Measurements from ENCODE around the gene MRFAP1L1.
A peak's percentile ranks its signal among the peaks of the same experiment; 100 is the strongest.
"Not testable (repeated sequence)": the region's sequence is repeated elsewhere in the genome, so short reads cannot be mapped to it uniquely, and the experiment has no call there.

MRFAP1L1 gene

GRCh38 chr4:6709230-6710114, at the start of gene MRFAP1L1:
Gene MRFAP1L1, minus strand, starts transcription at chr4:6709865. Its CDS starts 236 bp downstream, at chr4:6709629.
- DNase-seq: peak; percentile 77 to 93

GRCh38 chr4:6758728-6759127, 49.1 kb upstream of the MRFAP1L1 start:
- no peak for DNase-seq

- not testable (repeated sequence) for DNase-seq
Measured at GRCh38 chr4:6756345-6756744, 46.7 kb upstream of the MRFAP1L1 start.

GRCh38 chr4:6755088-6755753, 45.6 kb upstream of the MRFAP1L1 start:
- DNase-seq: no peak

DNA sequence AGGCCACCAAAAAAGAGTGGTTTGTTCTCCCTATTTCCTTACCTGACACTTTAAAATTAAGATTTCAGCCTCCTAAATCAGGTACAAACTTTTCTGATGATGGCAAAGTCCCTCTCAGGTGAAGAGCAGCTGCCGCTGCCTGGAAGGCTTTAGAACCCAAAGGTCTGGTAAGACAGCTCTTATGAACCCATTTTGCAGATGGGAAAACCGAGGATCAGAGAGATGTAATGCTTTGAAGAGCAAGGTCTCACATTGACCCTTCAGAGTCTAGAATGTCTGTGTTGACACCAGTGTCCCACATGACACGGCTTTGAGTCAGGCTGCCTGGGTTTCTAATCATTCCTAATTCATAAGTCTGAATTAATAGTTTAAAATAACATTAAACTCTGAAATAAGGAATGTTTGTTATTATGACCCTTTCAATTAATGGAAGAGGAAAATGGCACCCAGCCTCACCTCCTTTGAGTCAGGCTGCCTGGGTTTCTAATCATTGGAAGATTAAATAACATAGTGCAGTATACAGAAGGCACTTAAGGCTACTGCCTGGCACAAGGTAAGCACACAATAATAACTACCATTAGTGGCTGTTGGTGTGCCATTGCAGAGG, 44.9 kb upstream of the MRFAP1L1 start:
- no peak for DNase-seq

DNA sequence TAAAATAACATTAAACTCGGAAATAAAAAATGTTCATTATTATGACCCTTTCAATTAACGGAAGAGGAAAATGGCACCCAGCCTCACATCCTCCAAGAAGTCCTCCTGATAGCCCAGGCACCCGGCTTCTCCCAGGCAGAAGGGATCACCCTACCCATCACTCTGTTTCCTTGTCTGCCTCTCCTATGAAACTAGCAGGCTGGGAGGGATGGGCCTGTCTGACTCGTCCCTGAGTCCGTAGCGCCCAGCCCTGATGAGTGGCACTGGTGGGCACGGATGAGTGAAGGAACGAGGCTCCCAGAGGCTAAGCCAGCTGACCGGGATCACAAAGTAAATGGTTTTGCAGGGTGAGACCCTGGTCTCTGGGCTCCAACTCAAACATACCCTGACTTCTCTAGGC, 44.2 kb upstream of the MRFAP1L1 start:
- DNase-seq: no peak

DNA sequence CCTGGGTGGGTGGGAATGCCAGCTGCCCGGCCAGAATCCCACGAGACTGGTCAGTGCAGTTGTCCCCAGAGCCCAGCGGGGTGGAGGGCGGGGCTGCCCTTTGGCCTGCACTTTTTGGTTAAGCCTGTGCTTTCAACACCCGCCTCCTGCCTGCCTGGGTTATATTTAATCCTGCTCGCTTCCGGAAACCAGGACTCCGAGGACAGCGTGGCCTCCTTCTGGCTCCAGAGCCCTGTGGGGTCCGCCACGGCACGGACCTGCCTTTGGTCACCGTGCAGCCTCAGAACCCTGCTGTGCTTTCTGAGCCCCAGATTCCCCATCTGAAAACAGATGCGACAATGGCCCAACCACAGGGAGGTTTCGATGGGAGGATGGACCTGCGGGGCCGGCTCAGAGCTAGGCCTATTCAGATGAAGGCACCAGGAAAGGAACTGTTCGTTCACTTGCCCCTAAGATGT, 43.5 kb upstream of the MRFAP1L1 start:
- no peak for DNase-seq

- no peak for DNase-seq
Measured at GRCh38 chr4:6752486-6752829, 42.8 kb upstream of the MRFAP1L1 start.

- no peak for DNase-seq
Measured at GRCh38 chr4:6751611-6752485, 42.2 kb upstream of the MRFAP1L1 start.

- no peak for DNase-seq
Measured at GRCh38 chr4:6750286-6751221, 40.9 kb upstream of the MRFAP1L1 start.

DNA sequence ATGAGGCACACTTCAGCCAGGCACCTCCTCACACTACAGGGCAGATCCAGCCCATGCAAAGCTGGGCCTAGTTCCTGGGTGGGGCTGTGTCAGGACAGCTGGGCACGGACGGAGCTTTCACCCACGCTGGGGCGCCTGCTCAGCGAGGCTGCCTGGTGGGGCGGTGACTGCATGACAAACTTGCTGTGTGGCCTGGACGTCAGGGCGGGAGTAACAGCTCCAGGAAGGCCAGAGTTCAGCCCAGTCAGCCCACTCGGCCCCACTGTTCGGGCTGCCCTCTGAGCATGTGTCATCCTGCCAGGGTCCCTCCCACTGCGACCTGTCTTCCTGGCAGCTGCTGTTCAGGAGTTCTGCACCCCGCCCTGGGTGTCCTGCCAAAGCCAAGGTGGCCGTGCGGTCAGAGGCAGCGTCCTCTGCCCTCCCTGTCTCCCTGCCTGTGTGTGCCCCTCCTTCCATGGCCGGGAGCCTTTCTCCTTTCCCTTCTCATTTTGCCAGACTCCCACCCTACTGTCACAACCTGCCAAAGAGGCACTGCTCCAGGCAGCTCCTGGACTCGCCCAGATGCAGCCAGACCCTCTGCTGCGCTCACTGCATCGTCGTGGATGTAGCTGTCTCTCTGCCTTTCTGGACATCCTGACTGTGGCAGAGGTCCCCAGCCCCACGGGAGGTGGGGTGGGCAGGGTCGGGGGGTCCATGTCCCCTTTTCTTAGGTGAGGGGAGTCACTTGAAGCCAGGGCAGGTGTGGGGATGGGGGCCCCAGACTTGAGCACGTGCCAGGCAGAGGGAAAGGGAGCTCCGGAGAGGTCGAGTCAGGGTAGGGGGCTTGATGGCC, 39.9 kb upstream of the MRFAP1L1 start:
- no peak for DNase-seq

DNA sequence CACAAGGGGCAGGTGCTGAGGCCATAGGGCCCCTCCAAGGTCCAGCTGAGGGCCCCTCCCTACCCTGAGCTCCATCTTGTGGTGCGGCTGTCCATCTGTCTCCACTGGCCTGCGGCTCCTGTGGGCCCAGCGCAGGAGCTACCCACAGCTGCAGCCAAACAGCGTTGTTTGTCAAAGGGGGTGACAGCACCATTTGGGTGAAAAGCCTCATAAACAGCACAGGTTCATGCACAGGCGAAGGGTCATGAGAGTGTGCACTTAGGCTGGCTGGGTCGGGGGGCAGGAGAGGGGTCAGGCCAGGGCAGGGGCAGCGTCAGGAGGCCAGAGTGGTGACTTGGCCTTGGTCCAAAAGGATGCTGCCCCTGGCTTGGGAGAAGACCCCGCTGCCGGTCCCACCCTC, 38.6 kb upstream of the MRFAP1L1 start:
- DNase-seq: no peak

GRCh38 chr4:6747294-6748051, 37.8 kb upstream of the MRFAP1L1 start:
- peak in 1 of 2 experiments; percentile 51 for DNase-seq

- peak in 1 of 2 experiments; percentile 8 for DNase-seq
Measured at GRCh38 chr4:6746721-6747293, 37.1 kb upstream of the MRFAP1L1 start.

DNA sequence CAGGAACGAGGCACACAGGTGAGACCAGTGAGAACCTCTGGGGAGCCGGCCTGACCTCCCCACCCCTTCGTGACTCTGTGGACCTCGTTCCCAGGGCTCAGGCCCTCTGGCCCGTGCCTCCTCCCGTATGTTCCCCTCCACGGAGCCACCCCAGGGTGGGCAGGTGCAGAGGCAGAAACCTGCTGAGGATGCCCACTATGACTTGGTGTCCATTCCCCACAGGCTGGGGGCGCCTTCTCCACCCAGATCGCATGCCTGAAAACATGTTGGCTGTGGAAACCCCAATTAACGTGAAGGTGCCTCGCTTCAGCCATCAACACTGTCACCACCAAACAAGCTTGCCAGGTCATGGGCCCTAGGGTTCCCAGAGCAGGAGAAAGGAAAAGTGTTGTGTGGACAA, 33.3 kb upstream of the MRFAP1L1 start:
- DNase-seq: no peak

GRCh38 chr4:6742507-6742906, 32.8 kb upstream of the MRFAP1L1 start:
- no peak for DNase-seq

GRCh38 chr4:6740347-6740746, 30.7 kb upstream of the MRFAP1L1 start:
- DNase-seq: no peak

DNA sequence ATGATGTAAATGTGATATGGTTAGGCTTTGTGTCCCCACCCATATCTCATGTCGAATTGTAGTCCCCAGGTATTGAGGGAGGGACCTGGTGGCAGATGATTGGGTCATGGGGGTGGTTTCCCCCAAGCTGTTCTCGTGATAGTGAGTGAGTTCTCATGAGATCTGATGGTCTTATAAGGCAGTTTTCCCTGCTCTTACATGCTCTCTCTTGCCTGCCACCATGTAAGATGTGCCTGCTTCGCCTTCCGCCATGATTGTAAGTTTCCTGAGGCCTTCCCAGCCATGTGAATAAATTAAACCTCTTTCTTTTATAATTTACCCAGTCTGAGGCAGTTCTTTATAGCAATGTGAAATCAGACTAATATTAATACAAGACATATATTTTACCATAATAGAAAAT, 30.3 kb upstream of the MRFAP1L1 start:
- no peak for DNase-seq

DNA sequence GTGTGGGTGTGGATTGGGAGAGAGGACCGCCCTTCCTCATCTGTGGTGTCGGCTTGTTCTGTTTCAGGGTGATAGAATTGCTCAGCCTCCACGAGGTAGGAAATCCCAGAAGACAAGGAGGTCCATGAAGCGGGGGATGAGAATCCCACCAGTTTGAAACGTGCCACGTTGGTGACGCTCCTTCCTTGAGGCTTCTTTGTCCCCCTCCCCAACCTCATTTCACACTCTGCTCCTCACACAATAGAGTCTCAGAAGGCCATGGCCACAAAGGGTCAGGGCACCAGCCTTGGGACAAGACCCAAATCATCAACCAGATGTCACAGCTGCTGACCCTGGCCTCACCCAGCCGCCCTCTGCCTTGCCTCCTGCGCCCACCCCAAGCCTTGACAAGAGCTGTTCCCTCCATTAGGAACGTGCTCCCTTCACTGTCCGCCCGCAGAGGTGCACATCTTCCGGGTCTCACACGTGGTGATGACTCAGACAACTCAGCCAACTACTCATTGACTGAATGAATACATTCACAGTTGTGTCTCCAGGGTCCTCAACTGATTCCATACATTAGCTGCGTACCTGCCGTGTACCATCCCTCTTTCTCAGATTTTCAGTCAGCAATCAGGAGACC, 24.6 kb upstream of the MRFAP1L1 start:
- no peak for DNase-seq

All from NCI-H446 (cell line).